ENCODE measurements around the gene TMEM161B.
"Not testable (repeated sequence)": the region's sequence is repeated elsewhere in the genome, so short reads cannot be mapped to it uniquely, and the experiment has no call there.

The TMEM161B gene

DNA sequence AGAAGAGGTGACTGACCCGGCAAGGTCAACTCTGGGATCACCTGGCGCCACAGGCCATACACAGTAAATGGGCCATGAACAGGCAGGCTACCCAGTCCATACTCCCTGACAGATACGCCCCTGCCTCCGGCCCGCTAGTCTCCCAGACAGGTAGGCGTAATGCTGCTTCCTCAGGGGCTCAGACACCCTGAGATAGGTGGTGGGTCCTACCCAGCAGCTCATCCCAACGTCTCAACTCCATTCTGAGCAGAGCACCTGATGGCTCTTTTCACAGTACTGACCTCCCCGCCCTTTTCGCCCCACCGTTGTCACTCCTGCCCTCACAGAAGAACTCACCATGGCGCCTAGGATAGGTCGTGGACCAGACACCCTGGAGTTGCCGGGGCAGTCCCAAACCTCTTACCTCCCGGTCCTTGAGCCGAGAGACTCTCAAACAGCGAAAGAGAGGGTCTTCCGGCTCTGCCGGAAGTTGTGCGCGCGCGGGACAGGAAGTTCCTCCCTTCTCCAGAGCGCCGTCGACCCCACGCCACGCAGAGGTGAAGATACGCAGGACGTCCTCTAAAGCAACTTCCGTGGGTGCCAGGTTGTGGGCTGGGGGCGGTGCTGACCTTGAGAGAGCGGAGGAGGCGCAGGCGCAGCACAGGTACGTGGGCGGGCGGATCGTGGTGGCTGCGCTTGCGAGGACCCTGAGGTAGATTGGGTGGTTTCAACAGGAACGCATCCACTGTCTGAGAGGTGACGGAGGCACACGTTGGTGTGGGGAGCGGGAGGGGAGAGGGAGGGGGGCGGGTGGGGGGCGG, at the start of gene TMEM161B:
TMEM161B (minus strand) TSS at position 461 of the 800 bp plus-strand sequence; CDS start at position 339, 122 bp downstream.
- in situ Hi-C loops (cut with MboI; ENCODE audit: low sequenced_read_pairs) = no loop called here

DNA sequence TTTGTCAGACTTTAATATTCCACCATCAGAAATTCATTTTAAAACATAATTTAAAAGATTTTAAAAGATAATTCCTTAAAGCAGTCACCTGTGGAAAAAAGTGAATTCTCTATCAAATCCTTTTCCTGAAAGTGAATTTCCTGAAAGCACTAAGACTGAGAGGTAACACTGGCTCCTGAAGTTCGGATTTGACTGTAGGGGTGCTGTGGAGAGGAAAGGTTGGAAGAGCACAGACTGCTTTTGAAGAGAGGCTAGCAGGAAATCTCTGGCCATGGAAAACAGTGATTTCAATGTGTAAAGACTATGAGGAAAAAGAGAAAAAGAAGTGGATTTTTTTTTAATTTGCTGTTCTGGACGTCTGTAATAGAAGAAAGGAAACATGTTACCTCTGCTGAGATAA, 35.7 kb upstream of the TMEM161B start:
- in situ Hi-C loops (cut with MboI; ENCODE audit: low sequenced_read_pairs) = no loop called here

DNA sequence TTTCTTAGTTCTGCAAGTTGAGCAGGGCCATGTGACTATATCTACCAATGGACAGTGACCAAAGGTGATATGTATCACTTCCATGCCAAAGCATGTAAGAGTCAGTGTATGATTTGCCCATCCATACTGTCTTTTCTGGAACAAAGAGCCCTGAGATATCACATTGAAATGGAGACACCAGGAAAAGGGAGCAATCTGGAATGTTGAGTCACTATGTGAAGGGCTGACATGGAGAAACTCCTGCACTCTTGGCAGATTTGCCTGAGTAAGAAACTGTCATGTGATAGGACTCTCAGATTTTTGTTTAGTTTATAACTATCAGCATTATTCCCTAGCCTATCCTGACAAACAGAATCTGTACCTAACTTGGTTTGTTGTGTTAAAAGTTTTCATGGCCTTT, 29.8 kb upstream of the TMEM161B start:
- in situ Hi-C loops (cut with MboI; ENCODE audit: low sequenced_read_pairs) = no loop called here

DNA sequence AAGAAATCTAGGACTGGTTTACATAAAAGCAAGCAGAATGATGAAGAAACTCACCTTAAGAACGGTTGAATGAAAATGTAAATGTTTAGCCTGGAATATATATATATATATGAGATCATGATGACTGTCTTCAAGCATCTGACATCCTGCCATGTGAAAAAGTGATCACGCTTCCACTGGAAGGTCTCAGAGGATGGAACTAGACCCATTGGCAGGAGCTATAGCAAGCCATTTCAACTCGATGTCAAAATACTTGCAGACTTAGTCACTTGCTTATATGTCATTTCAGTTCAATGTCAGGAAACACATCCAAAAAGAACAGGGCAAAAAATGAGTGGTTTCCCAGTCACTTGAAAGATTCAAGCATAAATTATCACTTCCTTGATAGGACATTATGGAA, 22.2 kb upstream of the TMEM161B start:
- in situ Hi-C loops (cut with MboI; ENCODE audit: low sequenced_read_pairs) = no loop called here

DNA sequence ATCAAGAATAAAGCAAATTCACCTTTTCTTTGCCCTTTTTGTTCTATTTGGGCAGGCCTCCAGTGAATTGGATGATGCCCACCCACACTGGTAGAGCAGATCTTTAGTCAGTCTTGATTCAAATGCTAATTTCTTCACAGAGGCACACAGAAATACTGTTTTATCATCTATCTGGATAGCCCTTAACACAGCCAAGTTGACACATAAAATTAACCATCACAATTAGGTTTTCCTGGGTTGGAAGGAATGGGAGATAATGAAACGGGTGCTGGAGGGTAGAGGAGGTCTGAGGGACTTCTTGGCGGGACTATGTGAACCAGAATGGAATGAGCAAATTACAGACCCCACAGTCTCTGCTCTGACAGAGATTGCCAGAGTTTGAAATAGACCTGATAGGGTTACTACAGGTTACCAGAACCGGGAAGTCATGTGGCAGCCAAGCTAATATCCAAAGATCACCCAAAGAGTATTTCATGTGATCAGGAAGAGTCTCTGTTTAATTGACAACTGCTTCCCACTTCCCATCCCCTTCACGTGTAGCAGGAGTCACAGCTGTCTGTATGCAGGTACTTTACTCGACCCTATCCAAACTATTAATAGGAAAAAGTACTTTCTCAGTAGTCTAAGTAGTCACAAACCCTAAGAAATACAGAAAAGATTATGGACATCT, 20.0 kb upstream of the TMEM161B start:
- in situ Hi-C loops (cut with MboI; ENCODE audit: low sequenced_read_pairs) = no loop called here

DNA sequence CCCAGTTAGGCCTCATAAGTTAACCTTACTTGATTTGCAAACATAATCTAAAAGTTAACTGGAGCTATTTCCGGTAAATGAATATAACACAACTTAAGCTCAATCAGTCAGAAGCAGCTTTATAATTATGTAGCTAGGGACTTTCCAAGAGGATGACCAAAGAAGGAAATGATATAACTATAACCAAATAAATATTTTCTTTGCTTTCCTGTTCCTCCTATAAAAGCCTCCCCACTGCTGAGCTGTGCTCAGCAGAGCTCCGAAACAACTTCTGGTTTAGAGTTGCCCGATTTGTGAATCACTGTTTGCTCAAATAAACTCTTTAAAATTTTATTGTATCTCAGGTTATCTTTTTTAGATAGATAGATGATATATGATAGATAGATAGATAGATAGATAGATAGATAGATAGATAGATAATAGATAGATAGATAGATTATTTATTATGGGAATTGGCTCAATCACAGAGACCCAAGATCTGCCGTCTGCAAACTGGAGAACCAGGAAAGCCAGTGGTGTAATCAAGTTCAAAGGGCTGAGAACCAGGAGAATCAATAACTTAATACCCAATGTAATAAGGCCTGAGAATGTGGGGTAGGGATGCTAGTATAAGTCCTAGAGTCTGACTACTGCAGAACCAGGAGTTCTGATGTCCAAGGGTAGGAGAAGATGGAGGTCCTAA, 19.3 kb upstream of the TMEM161B start:
- in situ Hi-C loops (cut with MboI; ENCODE audit: low sequenced_read_pairs) = no loop called here

DNA sequence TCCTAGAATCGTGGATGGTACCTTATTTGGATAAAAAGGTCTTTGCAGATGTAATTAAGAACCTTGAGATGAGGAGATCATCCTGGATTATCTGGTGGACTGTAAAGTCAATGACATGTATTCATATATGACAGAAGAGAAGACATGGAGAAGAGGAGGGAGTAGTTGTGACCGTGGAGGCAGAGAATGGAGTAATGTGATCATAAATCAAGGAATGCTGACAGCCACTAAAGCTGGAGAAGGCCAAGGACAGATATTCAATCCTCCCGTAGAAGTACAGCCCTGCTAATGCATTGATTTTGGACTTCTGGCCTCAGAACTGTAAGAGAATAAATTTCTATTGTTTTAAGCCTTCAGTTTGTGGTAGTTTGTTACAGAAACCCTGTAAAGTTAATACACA, 18.7 kb upstream of the TMEM161B start:
- in situ Hi-C loops (cut with MboI; ENCODE audit: low sequenced_read_pairs) = no loop called here

DNA sequence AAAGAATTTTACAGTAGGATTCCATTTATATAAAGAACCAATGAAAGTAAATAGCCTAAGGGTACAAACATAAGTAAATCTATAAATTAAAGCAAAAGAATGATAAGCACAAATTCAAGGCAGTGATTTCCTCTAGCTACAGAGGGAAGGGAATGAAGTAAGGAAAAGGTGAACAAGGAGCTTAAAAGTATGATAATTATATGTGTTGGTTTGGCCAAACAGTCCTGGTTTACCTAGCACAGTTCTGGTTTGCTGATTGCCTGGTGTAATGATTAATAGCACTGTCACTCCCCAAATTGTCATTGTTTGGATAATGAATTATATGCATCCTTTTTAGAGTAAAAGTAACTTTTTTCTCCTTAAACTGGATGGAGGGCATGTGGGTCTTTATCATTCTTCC, 15.0 kb upstream of the TMEM161B start:
- in situ Hi-C loops (cut with MboI; ENCODE audit: low sequenced_read_pairs) = no loop called here

DNA sequence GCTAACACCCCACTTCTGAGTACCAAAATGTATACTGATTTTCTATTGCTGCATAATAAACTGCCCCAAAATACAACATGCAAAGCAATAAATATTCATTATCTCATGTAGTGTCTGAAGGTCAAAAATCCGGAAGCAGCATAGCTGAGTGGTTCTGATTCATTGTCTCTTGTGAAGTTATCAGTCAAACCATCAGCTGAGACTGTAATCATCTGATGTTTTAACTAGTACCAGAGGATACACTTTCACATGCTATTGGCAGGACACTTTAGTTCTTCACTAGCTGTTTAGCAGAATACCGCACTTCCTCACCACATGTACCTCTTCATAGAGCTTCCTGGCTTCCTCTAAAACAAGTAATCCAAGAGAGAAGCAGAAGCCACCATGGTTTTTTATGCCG, 12.7 kb upstream of the TMEM161B start:
- in situ Hi-C loops (cut with MboI; ENCODE audit: low sequenced_read_pairs) = no loop called here

DNA sequence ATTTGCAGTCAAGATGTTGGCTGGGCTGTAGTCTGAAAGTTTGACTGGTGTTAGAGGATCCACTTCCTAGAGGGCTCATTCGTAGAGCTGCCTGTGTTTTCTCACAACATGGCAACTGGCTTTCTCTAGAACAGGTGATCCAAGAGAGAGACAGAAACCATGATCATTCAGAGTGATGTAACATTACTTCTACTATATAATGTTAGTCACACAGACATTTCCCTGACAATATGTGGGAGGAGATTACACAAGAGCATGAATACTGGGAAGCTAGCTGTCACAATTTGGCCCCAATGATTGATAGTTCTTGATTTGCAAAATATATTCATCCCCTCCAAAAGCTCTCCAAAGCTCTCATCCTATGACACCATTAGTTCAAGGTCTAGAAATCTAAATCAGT, 10.9 kb upstream of the TMEM161B start:
- in situ Hi-C loops (cut with MboI; ENCODE audit: low sequenced_read_pairs) = no loop called here

DNA sequence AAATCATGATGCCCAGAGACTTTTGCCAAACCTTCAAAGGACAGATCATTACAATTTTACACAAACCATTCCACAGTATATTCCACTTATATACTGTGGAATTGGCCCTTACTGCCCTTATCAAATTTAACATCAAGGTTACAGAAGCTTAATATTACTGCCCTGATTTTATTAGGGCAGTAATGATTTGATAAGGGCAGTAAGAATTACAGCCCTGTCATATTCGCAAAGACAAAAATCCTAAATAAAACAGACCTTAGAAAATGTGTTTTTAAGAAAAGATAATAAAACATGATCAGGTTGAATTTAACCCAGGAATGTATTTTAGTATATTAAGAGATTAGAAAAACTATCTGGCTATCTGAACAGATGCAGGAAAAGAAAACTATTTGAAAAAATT, 7.7 kb upstream of the TMEM161B start:
- in situ Hi-C loops (cut with MboI; ENCODE audit: low sequenced_read_pairs) = no loop called here

DNA sequence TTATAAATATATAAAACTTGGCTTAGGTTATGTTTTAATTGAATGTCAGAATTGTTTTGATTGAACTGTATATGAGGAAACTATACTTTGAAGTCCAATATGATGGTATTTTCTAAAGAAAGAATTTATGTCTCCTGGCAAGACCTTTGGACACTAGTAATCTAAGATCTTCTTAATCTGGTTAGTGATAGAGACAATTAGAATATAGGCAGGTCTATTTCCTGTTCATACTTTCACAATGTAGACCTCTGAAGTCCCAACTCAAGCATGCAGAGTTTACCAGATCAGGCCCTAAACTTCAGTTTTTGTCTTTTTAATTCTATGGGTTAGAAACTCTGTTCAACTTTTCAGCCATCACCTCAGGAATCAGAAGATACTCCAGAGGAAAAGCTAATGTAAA, 6.9 kb upstream of the TMEM161B start:
- in situ Hi-C loops (cut with MboI; ENCODE audit: low sequenced_read_pairs) = no loop called here

DNA sequence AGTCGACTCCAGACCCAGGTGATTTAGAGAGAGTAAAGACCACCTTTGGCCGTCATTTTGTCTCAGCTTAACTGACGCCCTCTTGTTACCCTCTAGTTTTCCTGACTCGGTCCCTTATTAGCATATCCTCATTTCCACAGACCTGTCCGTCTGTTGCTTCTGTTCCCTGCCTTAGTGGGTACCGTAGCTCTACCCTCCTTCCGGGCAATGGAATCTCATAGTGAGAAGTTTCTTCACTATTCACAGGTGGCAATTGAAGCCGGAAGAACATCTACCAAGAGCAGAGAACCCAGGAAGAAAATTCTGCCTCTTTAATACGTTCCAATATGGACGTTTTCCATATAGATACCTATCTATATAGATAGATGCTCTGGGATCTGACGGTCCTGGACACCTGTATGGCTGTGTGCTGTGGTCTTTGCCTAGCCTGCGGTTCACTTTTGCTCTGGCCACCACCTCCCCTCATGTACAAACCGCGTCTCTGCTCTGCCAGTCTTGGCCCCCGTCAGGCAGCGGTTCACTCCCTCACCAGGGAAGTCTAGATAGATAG, 652 bp upstream of the TMEM161B start:
- in situ Hi-C loops (cut with MboI; ENCODE audit: low sequenced_read_pairs) = no loop called here

DNA sequence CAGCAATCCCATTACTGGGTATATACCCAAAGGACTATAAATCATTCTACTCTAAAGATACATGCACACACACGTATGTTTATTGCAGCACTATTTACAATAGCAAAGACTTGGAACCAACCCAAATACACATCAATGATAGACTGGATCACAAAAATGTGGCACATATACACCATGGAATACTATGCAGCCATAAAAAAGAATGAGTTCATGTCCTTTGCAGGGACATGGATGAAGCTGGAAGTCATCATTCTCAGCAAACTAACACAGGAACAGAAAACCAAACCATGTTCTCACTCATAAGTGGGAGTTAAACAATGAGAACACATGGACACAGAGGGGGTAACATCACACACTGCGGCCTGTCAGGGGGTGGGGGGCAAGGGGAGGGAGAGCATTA, 4.1 kb downstream of the TMEM161B start:
- in situ Hi-C loops (cut with MboI; ENCODE audit: low sequenced_read_pairs) = not testable (repeated sequence)

DNA sequence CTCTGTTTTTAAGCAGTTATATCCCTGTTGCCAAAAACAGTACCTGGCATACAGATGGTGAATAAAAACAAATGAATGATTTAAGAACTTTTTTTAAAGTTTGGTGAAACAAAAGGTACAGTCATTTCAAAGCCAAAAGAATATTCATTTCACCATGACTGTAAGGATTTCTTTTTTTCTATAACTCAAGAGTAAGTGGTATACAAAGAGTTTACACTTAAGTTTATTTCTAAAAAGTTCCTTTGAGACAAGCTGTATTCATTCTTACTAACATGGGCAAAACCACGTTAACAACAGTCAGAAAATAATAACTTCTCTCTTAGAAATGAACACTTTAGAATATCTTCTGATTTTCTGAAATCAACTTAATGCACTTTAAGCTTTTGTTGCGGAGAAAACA, 5.3 kb downstream of the TMEM161B start:
- in situ Hi-C loops (cut with MboI; ENCODE audit: low sequenced_read_pairs) = no loop called here

DNA sequence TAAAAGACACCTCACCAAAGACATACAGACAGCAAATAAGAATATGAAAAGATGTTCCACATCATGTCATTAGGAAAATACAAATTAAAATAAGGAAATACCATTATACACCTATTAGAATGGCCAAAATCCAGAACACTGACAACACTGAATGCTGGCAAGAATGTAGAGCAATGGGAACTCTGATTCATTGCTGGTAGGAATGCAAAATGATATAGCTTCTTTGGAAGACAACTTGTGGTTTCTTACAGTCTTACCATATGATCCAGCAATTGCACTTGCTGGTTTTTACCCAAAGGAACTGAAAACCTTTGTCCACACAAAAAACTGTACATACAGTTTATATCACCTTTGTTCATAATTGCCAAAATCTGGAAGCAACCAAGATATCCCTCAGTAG, 6.5 kb downstream of the TMEM161B start:
- in situ Hi-C loops (cut with MboI; ENCODE audit: low sequenced_read_pairs) = no loop called here

DNA sequence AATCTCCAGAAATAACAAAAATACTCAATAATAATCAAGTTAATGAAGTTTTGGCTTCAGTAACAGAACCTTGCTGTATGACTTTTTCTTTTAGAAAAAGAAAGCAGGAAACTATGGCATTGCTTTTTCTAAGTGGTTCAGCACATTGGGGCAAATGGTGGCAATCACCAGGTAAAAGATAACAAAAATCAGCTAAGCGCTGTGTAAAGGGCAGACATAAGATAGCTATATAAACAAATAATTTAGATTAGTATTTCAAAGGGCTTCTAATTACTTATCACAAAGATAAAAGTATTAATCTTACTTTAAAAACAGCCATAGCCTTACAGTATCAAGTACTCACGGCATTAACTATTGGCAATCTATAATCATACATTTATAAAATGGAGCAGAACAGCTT, 10.0 kb downstream of the TMEM161B start:
- in situ Hi-C loops (cut with MboI; ENCODE audit: low sequenced_read_pairs) = no loop called here

DNA sequence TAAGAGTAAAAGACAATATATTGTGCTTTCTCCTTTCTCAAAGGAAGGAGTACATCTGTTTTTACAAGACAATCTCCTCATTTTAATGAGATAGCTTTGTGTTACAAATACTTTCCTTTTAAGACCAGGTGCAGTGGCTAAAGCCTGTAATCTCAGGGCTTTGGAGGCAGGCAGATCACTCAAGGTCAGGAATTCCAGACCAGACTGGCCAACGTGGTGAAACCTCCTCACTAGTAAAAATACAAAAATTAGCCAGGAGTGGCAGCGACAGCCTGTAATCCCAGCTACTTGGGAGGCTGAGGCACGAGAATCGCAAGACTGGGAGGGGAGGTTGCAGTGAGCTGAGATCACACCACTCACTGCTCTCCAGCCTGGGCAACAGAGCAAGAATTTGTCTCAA, 11.8 kb downstream of the TMEM161B start:
- in situ Hi-C loops (cut with MboI; ENCODE audit: low sequenced_read_pairs) = no loop called here

DNA sequence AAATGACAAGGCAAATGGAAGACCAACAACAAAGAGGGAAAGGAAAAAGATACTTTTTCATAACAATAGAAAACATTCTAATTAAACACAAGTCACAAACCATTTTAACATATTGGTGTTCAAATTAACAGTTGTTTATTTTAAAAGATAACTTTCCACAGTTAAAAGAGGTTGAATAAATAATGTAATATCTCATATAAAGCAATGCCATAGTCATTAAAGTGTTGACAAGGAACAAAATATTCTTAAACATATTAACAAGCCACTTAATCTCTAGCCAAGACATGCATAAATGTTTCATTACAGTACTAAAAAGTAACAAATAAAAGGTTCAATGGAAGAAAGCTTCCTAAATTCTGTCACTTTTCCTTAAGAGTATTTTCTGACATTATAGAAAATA, 12.6 kb downstream of the TMEM161B start:
- in situ Hi-C loops (cut with MboI; ENCODE audit: low sequenced_read_pairs) = no loop called here

DNA sequence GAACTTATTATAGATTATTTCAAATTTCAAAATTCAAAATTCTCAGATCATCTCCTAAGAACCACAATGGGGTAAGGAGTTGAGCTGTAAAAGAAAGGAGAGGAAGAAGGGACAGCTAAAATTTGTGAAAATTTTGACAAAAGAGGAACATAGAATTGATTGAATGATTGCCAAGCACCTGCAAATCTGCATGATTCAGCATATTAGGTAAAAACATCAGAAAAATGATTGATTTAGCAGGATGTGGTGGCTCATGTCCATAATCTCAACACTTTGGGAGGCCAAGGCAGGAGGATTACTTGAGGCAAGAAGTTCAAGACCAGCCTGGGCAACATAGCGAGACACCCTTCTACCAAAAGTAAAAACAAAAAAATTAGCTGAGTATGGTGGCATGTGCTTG, 14.3 kb downstream of the TMEM161B start:
- in situ Hi-C loops (cut with MboI; ENCODE audit: low sequenced_read_pairs) = no loop called here

DNA sequence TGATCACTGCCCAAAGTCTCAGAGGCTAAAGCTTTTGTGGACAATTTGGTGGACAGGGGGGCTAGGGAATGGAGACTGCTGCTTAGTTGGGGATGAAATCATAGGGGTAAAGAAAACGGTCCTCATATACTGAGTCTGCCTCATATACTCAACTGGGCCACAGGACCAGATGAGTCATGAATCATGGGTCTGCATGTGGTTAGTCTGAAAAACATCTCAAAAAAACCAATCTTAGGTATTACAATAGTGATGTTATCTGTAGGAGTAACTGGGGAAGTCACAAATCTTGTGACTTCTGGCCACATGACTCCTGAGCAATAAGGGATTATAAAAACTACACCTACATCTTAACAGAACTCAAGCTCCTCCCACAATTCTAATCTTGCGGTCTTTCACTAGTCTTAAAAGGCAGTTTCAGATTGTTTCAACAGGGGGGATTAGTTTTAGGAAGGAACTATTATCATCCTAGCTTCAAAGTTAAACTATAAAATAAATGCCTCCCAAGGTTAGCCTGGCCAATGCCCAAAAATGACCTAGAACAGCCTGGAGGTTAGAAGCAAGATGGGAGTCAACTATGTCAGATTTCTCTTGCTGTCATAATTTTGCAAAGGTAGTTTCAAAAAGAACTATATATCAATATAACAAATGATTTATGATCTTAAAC, 17.5 kb downstream of the TMEM161B start:
- in situ Hi-C loops (cut with MboI; ENCODE audit: low sequenced_read_pairs) = no loop called here
